HepG2 (cell line): ENCODE data around the gene C18orf63. TPM values are rescaled to one million over a fixed set of nuclear protein-coding genes. Genes with fewer than 3 reads are reported as not detected.

Source experiments
- AGO1 ChIP-seq: fragments of 200-400 bp; formaldehyde crosslinking; IDR thresholded peaks from 2 replicates; pipeline ENCODE4 v1.6.1; 2017; ENCODE audit warnings: mild to moderate bottlenecking, low read depth, low read length, moderate library complexity; ENCODE audit not compliant: poor library complexity, severe bottlenecking
- ARID4A ChIP-seq: sonication (generic); formaldehyde crosslinking; IDR thresholded peaks from 2 replicates; pipeline ENCODE4 v1.5.0; 2020; ENCODE audit warnings: mild to moderate bottlenecking, missing genetic modification reagents, borderline replicate concordance
- BORCS8-MEF2B ChIP-seq: sonication (generic); formaldehyde crosslinking; IDR thresholded peaks from 2 replicates; pipeline ENCODE4 v1.8.0; 2022; ENCODE audit warnings: mild to moderate bottlenecking, missing genetic modification reagents
- FUBP1 ChIP-seq: sonication (generic); formaldehyde crosslinking; IDR thresholded peaks from 2 replicates; pipeline ENCODE4 v1.5.1; 2020; ENCODE audit warnings: missing genetic modification reagents, mild to moderate bottlenecking, borderline replicate concordance
- GPN1 ChIP-seq: sonication (generic); formaldehyde crosslinking; IDR thresholded peaks from 2 replicates; pipeline ENCODE4 v1.5.1; 2020; ENCODE audit warnings: missing genetic modification reagents, borderline replicate concordance
- GTF3A ChIP-seq: sonication (generic); formaldehyde crosslinking; conservative IDR thresholded peaks from 2 replicates; pipeline ENCODE4 v1.4.0; 2020; ENCODE audit warnings: mild to moderate bottlenecking, missing genetic modification reagents
- HOXA7 ChIP-seq: sonication (generic); formaldehyde crosslinking; IDR thresholded peaks from 2 replicates; pipeline ENCODE4 v1.8.1; 2022; ENCODE audit warnings: mild to moderate bottlenecking, missing genetic modification reagents, moderate library complexity
- NAIF1 ChIP-seq: sonication (generic); formaldehyde crosslinking; IDR thresholded peaks from 2 replicates; pipeline ENCODE4 v1.5.0; 2020; ENCODE audit warnings: mild to moderate bottlenecking, missing genetic modification reagents, borderline replicate concordance
- NFE2 ChIP-seq: sonication (generic); formaldehyde crosslinking; IDR thresholded peaks from 2 replicates; pipeline ENCODE4 v1.4.0; 2020; ENCODE audit warnings: missing genetic modification reagents
- ZIK1 ChIP-seq: sonication (generic); formaldehyde crosslinking; IDR thresholded peaks from 2 replicates; pipeline ENCODE4 v1.5.0; 2020; ENCODE audit warnings: mild to moderate bottlenecking, low read depth, missing genetic modification reagents, borderline replicate concordance
- ZNF407 ChIP-seq: sonication (generic); formaldehyde crosslinking; IDR thresholded peaks from one replicate; pipeline ENCODE4 v1.5.1; 2020; ENCODE audit warnings: mild to moderate bottlenecking, missing genetic modification reagents; ENCODE audit errors: not compliant biosample characterization
- ZNF543 ChIP-seq: sonication (generic); formaldehyde crosslinking; IDR thresholded peaks from 2 replicates; pipeline ENCODE4 v1.4.0; 2020; ENCODE audit warnings: mild to moderate bottlenecking, missing genetic modification reagents
- ZNF558 ChIP-seq: sonication (generic); formaldehyde crosslinking; IDR thresholded peaks from 2 replicates; pipeline ENCODE4 v1.9.0; 2022; ENCODE audit warnings: mild to moderate bottlenecking, missing genetic modification reagents, borderline replicate concordance
- ZNF768 ChIP-seq: sonication (generic); formaldehyde crosslinking; IDR thresholded peaks from 2 replicates; pipeline ENCODE4 v1.4.0; 2020; ENCODE audit warnings: missing genetic modification reagents
- polyA plus RNA-seq, 8 experiments: library from polyadenylated mRNA; depleted of rRNA in 3 of 8; stranded (reverse) in 7 of 8; unstranded in 1 of 8; fragments of >200 nt; fragmentation: Illumina TruSeq in 4 of 8; extraction: Trizol in 4 of 8; gene quantifications; 2 replicates each; pipeline versions ENCODE4 v1.2.1 to v1.2.3, GENCODE V29; 2011 to 2016; ENCODE audit warnings: low read depth in 4 of 8, missing spikeins in 1 of 8, mixed read lengths in 1 of 8; ENCODE audit not compliant: insufficient read depth in 1 of 8
- total RNA-seq, 5 experiments: library from RNA; depleted of rRNA; stranded (reverse); fragments of >200 nt; fragmentation: Illumina TruSeq; extraction: Trizol; gene quantifications; 2 replicates each; pipeline ENCODE4 v1.2.3, GENCODE V29; 2016; ENCODE audit warnings: low read depth in 1 of 5

Gene C18orf63
- total and polyA plus RNA-seq, 2 of the 13 experiments (the other 11 are each of a cell fraction or from before 2014, with no cell fraction given) = 0.01 TPM; not detected in 1

- no peak for TF ChIP-seq ZNF407 (CRISPR knock-in tag)
- no peak for TF ChIP-seq GTF3A
- no peak for TF ChIP-seq FUBP1 (CRISPR knock-in tag)
- TF ChIP-seq ZNF768 (CRISPR knock-in tag) = no peak
- TF ChIP-seq NAIF1 (CRISPR knock-in tag) = no peak
- no peak for TF ChIP-seq AGO1
- TF ChIP-seq ZIK1 (CRISPR knock-in tag) = no peak
- no peak for TF ChIP-seq NFE2 (CRISPR knock-in tag)
- no peak for TF ChIP-seq BORCS8-MEF2B (CRISPR knock-in tag)
- no peak for TF ChIP-seq GPN1
- no peak for TF ChIP-seq HOXA7
- TF ChIP-seq ZNF558 (CRISPR knock-in tag) = no peak
- TF ChIP-seq ZNF543 (CRISPR knock-in tag) = no peak
- peak; percentile 46; the same call in 1 of the 2 replicates for TF ChIP-seq ARID4A (CRISPR knock-in tag)
These were observed 53.5 kb downstream of the C18orf63 start (continued) for GRCh38 chr18:74368901-74369705.
